Small intestine (tissue), 7 donors: Measurements from ENCODE around the gene KANSL1. TPM values are rescaled to one million over a fixed set of nuclear protein-coding genes. Genes with fewer than 3 reads are reported as not detected.
"Not testable (repeated sequence)": the region's sequence is repeated elsewhere in the genome, so short reads cannot be mapped to it uniquely, and the experiment has no call there.

Experiments
- DNase-seq, 2 donors: peaks; one replicate each; pipeline versions ENCODE4 v3.0.0 to v3.0.0-alpha.2; 2013
- FAIRE-seq: peaks from 2 replicates; lab custom pipeline; 2012; peaks lifted over from hg19 to GRCh38; lab: Jason Lieb, UNC
- H3K27ac ChIP-seq, 3 donors: one replicate each; pipeline ENCODE4 v1.5.1; 2013; ENCODE audit warnings: low read length in 2 of 3, mild to moderate bottlenecking in 2 of 3, control low read depth in 1 of 3, inconsistent platforms in 1 of 3, low read depth in 1 of 3, moderate library complexity in 1 of 3
- H3K27me3 ChIP-seq, 3 donors: one replicate each; pipeline ENCODE4 v1.6.1; 2013; ENCODE audit warnings: low read length in 3 of 3, inconsistent platforms in 1 of 3; ENCODE audit not compliant: control insufficient read depth in 3 of 3, insufficient read depth in 3 of 3
- H3K36me3 ChIP-seq, 3 donors: one replicate each; pipeline ENCODE4 v1.6.1; 2013; ENCODE audit warnings: low read length in 3 of 3, inconsistent platforms in 1 of 3, low read depth in 1 of 3, mild to moderate bottlenecking in 1 of 3, moderate library complexity in 1 of 3; ENCODE audit not compliant: control insufficient read depth in 3 of 3, insufficient read depth in 2 of 3
- H3K4me1 ChIP-seq, 3 donors: one replicate each; pipeline ENCODE4 v1.6.1; 2013; ENCODE audit warnings: low read length in 2 of 3, inconsistent platforms in 1 of 3, low read depth in 1 of 3, mild to moderate bottlenecking in 1 of 3, moderate library complexity in 1 of 3; ENCODE audit not compliant: control insufficient read depth in 3 of 3, insufficient read depth in 2 of 3
- H3K4me3 ChIP-seq, 3 donors: one replicate each; pipeline ENCODE4 v1.5.1; 2013; ENCODE audit warnings: low read length in 3 of 3, control low read depth in 1 of 3, inconsistent platforms in 1 of 3, low read depth in 1 of 3, mild to moderate bottlenecking in 1 of 3, moderate library complexity in 1 of 3
- H3K9me3 ChIP-seq, 2 donors: one replicate each; pipeline ENCODE4 v1.6.1; 2013; ENCODE audit warnings: low read depth in 1 of 2, low read length in 1 of 2; ENCODE audit not compliant: control insufficient read depth in 2 of 2, insufficient read depth in 1 of 2
- WGBS, 3 donors: extraction: QIAGEN DNeasy Blood & Tissue Kit; methylation state at CpG; one replicate each; pipeline ENCODE4 v1.1.7; 2013; 5-methylcytosine and 5-hydroxymethylcytosine counted together
- polyA plus RNA-seq, 4 donors: library from polyadenylated mRNA; stranded (reverse) in 3 of 4; unstranded in 1 of 4; fragments of 200-250 nt in 3 of 4; fragments of 120-200 nt in 1 of 4; gene quantifications; one replicate each; pipeline versions ENCODE4 v1.2.1 to v1.2.3, GENCODE V29; 2013
- donor health status: healthy with polysubstance abuse.
- donor health status: control.
- donor health status: control.
- donor health status: Bipolar disorder and iron deficiency.
- donor health status: healthy.

The KANSL1 gene
- polyA plus RNA-seq, 4 donors = 12.7 to 54.0 (median 20.2) TPM

DNA sequence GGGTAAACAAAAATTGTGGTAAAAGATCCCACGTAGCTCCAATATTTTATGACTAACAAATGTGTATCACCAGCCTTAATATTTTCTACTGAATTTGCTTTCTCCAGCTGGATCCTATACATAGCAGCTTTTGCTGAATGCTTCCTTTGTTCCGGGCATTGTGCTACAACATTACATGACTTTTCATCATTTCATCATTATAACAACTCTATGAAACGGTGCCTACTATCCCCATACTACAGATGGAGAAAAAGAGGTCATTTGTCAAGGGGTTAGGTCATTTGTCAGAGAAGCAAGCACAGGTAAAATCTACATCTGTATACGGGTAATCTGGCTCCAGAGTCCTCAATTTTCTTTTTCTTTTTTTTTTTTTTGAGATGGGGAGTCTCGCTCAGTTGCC is 74.3 kb downstream of the KANSL1 start:
- WGBS, 3 donors = 92 to 99% (median 94%) methylated on average over 5 of the region's 5 CpGs
- DNase-seq = no peak
- peaks cover 0 to 5% (median 0%) of the 10 kb centered on the region in 3 donors for H3K36me3 ChIP-seq
- H3K4me1 ChIP-seq = peaks cover 0 to 14% (median 9%) of the 10 kb centered on the region in 3 donors
- no peaks in the 10 kb centered on the region for H3K27me3 ChIP-seq
- no peaks in the 10 kb centered on the region for H3K9me3 ChIP-seq
- no peak overlapping the region for H3K4me3 ChIP-seq
- H3K27ac ChIP-seq = no peak overlapping the region
- no peak for FAIRE-seq

- DNase-seq (no peak), FAIRE-seq (no peak)
- Histone ChIP-seq H3K9me3 (no peaks in the 10 kb centered on the region), H3K36me3 (peaks cover 0 to 5% (median 0%) of the 10 kb centered on the region in 3 donors), H3K4me1 (peaks cover 0 to 14% (median 9%) of the 10 kb centered on the region in 3 donors), H3K4me3 (no peak overlapping the region), H3K27me3 (no peaks in the 10 kb centered on the region), H3K27ac (no peak overlapping the region)
- 26 to 41% (median 34%) methylated on average over 5 of the region's 5 CpGs for WGBS, 3 donors
Observed at GRCh38 chr17:46117850-46118696, 75.2 kb downstream of the KANSL1 start.

- H3K9me3 ChIP-seq = no peaks in the 10 kb centered on the region
- peaks cover 0 to 3% (median 0%) of the 10 kb centered on the region in 3 donors for H3K36me3 ChIP-seq
- DNase-seq (no peak), FAIRE-seq (no peak)
- H3K27me3 ChIP-seq = no peaks in the 10 kb centered on the region
- H3K4me3 ChIP-seq = no peak overlapping the region
- H3K27ac ChIP-seq = no peak overlapping the region
- H3K4me1 ChIP-seq = peaks cover 0 to 14% (median 6%) of the 10 kb centered on the region in 3 donors
- 81 to 89% (median 84%) methylated on average over 3 of the region's 3 CpGs for WGBS, 3 donors
Observed at GRCh38 chr17:46117117-46117516, 76.1 kb downstream of the KANSL1 start.

- no peak for DNase-seq
- no peak for FAIRE-seq
- Histone ChIP-seq H3K27ac (no peak overlapping the region), H3K4me1 (peaks cover 0 to 5% (median 4%) of the 10 kb centered on the region in 3 donors), H3K4me3 (no peak overlapping the region), H3K36me3 (peaks cover 0 to 6% (median 0%) of the 10 kb centered on the region in 3 donors), H3K9me3 (no peaks in the 10 kb centered on the region), H3K27me3 (no peaks in the 10 kb centered on the region)
- 66 to 80% (median 80%) methylated on average over 6 of the region's 6 CpGs for WGBS, 3 donors
Observed at GRCh38 chr17:46115699-46116098, 77.5 kb downstream of the KANSL1 start.

DNA sequence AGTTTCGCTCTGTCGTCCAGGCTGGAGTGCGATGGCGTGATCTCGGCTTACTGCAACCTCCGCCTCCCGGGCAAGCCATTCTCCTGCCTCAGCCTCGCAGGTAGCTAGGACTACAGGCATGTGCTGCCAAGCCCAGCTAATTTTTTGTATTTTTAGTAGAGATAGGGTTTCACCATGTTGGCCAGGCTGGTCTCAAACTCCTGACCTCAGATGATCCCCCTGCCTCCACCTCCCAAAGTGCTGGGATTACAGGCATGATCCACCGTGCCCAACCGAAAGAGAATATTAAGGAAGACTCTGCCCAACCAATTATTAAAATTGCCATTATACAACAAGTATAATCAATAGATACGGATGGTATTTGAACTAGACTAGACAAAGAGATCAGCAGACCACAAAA is 82.0 kb downstream of the KANSL1 start:
- not testable (repeated sequence) for DNase-seq, H3K27ac ChIP-seq, H3K9me3 ChIP-seq, H3K36me3 ChIP-seq, H3K4me3 ChIP-seq, H3K27me3 ChIP-seq, FAIRE-seq
- peaks cover 0 to 26% (median 7%) of the 10 kb centered on the region in 3 donors for H3K4me1 ChIP-seq
- 96 to 98% (median 96%) methylated on average over 11 of the region's 11 CpGs for WGBS, 3 donors

GRCh38 chr17:46110219-46110618 is 83.0 kb downstream of the KANSL1 start:
- 75 to 92% (median 78%) methylated on average over 1 of the region's 1 CpG for WGBS, 3 donors
- FAIRE-seq = no peak
- no peak overlapping the region for H3K27ac ChIP-seq
- H3K4me3 ChIP-seq = no peak overlapping the region
- H3K9me3 ChIP-seq = no peaks in the 10 kb centered on the region
- peaks cover 0 to 8% (median 0%) of the 10 kb centered on the region in 3 donors for H3K36me3 ChIP-seq
- DNase-seq = no peak
- no peaks in the 10 kb centered on the region for H3K27me3 ChIP-seq
- H3K4me1 ChIP-seq = peaks cover 0 to 28% (median 7%) of the 10 kb centered on the region in 3 donors

DNA sequence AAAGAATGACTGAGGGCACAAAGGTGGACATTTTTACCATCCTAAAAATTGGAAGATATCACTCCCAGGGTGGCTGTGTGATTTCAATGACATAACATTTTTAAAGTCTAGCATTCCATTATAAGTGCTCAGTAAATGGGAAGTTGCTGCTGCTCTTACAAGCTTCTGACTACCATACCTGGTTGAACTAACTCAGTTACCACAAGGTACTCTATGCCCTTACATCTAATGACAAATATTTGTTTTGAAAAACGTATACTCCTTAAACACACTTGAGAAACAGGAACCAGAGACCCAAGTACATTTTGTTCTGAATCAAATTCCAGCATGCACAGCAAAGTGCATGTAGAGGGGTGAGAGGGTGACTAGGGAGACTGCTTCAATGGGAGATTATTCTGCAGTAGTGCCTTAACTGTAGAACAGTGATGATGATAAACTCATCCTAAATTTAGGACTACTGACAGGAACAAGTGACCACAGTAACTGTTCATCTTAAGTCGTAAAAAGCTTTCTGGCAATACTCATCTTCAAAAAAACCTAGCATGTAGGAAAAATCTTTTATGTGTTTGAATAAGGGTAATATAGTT is 83.5 kb downstream of the KANSL1 start:
- H3K36me3 ChIP-seq = peaks cover 0 to 9% (median 0%) of the 10 kb centered on the region in 3 donors

GRCh38 chr17:46108550-46109110 is 84.6 kb downstream of the KANSL1 start:
- H3K4me3 ChIP-seq = no peak overlapping the region
- H3K27me3 ChIP-seq = no peaks in the 10 kb centered on the region
- DNase-seq (no peak), FAIRE-seq (no peak)
- H3K4me1 ChIP-seq = peaks cover 0 to 28% (median 7%) of the 10 kb centered on the region in 3 donors
- no peaks in the 10 kb centered on the region for H3K9me3 ChIP-seq
- no peak overlapping the region for H3K27ac ChIP-seq
- H3K36me3 ChIP-seq = peaks cover 0 to 9% (median 0%) of the 10 kb centered on the region in 3 donors
- 35 to 57% (median 40%) methylated on average over 4 of the region's 4 CpGs for whole genome bisulfite sequencing, 3 donors

More for the DNA sequence above, 83.5 kb downstream of the KANSL1 start:
- no peaks in the 10 kb centered on the region for H3K9me3 ChIP-seq
- FAIRE-seq (no peak), DNase-seq (no peak)
- H3K4me1 ChIP-seq = peaks cover 0 to 28% (median 7%) of the 10 kb centered on the region in 3 donors
- no peak overlapping the region for H3K4me3 ChIP-seq
- no peak overlapping the region for H3K27ac ChIP-seq
- H3K27me3 ChIP-seq = no peaks in the 10 kb centered on the region
- 55 to 57% (median 55%) methylated on average over 2 of the region's 2 CpGs for WGBS, 3 donors
